ENCODE measurements around the gene DISP3.

DISP3 gene

DNA sequence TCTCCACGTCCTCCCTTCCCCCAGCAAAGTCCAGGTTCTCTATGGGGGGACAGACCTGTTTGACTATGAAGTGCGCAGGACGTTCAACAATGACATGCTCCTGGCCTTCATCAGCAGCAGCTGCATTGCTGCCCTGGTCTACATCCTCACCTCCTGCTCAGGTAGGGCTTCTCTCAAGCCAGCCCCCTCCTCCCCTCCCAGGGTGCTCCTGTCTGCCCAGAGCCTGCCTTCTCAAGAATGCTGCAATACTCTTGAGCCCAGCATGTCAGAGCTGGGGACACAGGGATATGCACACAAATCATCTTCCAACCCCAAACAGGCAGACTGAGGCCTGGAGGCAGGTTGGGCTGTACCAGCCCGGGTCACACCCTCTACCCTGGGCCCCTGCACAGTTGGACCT, 35.4 kb downstream of the DISP3 start:
- DNase-seq (ENCODE audit: low read depth in 2 of 2) = no peak

GRCh38 chr1:11515368-11516300, 36.7 kb downstream of the DISP3 start:
- DNase-seq (ENCODE audit: low read depth in 2 of 2) = no peak

DNA sequence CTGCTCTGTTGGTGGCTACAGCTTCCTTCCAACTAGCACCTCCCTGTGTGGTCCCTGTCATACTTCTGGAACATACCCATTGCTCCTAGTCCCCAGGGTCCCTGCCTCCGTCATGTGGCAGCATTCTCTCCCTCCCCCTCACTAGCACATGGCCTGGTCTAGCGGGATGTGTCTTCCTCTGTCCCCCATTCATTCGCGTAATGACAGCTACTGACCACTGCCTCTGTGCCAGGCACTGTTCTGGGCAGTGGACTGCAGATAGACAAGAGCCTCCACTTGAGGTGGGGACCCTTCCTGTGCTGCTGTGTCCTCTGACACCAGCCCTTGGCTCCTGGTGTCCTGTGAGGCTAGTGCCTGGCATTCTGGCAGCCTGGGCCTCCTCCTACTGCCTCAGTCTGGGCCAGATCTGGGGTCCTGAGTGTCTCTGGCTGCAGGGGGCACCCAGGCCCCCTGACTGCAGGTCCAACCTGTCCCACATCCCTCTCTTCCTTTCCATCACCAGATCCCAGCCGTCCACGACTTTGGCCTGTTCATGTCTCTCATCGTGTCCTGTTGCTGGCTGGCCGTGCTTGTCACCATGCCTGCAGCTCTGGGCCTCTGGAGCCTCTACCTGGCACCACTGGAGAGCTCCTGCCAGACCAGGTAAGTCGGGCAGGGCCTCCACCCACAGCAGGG, 38.1 kb downstream of the DISP3 start:
- DNase-seq (ENCODE audit: low read depth in 2 of 2) = no peak

GRCh38 chr1:11518016-11518701, 39.2 kb downstream of the DISP3 start:
- no peak for DNase-seq (ENCODE audit: low read depth in 2 of 2)

DNA sequence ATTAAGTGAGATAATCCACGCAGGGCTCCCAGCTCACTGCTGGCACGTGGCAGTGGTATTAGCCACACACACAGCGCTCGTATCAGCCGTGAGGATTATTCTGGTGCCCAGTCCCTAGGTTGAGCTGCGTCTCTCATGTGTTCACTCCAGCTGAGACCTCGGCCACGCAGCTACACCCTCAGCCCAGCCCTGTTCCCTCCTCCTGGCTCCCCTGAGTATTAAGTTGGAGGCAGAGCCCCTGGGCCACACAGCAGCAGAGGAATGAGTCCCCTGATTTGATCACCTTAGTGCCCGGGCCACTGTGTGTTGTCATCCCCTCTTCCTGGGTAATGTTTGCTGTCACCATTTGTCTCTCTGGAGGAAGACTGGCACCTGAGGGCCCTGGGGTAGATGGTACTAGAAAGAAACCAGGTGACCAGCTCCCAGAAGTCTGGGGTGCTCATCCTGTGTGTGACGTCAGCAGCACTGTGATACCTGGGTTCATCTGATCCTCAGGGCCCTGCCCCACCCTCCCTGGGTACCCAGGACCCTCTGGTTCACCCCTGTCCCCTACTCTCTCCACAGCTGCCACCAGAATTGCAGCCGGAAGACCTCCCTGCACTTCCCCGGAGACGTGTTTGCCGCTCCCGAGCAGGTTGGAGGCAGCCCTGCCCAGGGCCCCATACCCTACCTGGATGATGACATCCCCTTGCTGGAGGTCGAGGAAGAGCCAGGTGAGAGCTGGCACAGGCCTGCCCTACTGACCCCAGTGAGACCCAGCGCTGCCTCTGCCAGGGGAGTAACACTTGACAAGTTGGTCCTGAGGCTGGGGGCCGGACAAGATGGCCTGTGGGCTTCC, 40.1 kb downstream of the DISP3 start:
- DNase-seq (ENCODE audit: low read depth in 2 of 2) = no peak

GRCh38 chr1:11519629-11520031, 40.7 kb downstream of the DISP3 start:
- DNase-seq (ENCODE audit: low read depth in 2 of 2) = no peak

DNA sequence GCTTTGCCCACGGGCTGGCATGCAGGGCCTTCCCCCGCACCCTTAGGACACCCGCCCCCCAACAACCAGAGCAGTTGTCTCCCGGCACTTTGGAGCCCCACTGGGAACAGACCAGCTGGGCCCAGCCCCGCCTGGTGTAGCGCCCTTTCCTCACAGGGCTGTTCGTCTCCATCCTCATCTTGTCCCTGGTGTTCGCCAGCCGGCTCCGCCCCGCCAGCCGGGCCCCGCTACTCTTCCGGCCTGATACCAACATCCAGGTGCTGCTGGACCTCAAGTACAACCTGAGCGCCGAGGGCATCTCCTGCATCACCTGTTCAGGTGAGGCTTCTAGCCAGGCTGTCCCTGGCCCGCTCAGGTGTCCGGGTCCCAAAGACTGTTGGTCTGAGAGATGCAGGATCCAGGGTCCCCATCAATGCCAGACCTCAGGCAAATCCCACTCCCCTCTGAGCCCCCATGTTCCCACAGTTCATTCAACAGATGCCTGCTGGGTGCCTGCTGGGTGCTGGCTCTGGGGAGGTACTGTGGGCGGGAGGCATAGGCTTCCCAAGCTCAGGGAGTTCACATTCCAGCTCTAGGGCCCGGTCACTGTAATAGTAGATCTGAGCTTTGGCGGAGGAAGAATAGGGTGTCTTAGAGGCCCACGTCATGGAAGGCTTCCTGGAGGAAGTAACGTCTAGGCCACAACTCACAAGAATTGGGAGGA, 41.7 kb downstream of the DISP3 start:
- no peak for DNase-seq (ENCODE audit: low read depth in 2 of 2)

DNA sequence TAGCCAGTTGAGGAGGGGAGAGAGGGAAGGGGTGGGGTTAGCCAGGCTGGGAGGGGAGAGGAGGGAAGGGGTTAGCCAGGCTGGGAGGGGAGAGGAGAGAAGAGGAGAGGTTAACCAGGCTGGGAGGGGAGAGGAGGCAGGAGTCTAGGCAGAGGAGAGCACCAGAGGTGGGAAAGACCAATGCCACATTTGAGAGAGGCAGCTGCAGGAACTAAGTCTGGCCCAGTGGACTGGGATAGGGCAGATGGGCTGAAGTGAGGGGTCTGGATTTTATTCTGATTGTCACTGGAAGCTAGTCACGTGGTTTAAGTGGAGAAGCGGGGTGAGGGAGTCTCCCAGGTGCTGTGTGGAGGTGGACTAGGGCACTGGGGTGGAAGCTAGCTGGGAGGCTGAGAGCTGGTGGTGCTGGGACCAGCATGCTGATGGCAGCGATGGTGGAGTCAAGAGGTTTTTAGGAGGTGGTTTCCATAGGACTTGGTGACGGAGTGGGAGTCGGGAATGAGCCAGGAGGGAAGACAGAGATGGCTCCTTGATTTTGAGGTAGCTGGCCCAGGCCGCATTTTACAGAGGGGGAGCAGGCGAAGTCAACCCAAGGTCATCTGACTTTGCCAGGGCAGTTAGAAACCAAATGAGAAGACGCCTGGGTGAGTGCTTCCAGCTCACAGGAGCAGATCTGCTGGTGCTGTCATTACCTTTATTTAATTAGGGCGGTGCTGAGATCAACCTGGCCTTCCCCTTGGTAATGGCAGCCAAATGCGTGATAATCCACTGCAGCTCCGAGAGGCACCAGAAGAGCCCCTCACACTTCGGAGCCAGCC, 42.8 kb downstream of the DISP3 start:
- DNase-seq (ENCODE audit: low read depth in 2 of 2) = no peak

DNA sequence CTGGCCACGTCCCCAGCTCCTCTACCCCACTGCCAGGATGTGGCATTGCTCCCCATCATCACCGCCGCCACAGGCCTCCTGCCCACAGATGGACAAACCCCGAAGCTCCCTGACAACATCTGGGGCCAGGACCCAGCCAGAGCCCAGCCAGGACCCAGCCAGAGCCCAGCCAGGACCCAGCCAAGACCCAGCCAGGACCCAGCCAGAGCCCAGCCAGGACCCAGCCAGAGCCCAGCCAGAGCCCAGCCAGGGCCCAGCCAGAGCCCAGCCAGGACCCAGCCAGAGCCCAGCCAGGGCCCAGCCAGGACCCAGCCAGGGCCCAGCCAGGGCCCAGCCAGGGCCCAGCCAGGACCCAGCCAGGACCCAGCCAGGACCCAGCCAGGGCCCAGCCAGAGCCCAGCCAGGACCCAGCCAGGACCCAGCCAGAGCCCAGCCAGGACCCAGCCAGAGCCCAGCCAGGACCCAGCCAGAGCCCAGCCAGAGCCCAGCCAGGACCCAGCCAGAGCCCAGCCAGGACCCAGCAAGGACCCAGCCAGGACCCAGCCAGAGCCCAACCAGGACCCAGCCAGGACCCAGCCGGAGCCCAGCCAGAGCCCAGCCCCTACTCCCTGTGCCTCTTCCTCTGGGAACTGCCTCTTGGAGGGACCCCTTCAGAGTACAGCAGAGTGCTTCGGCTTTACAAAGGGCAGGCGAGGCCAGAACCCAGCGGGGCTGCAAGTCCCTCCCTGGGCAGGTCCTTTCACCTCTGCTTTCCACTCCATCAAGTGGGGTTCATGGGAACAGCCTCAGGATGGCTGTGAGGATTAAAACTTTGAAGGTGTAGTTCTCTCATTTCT, 43.7 kb downstream of the DISP3 start:
- DNase-seq (ENCODE audit: low read depth in 2 of 2) = no peak

DNA sequence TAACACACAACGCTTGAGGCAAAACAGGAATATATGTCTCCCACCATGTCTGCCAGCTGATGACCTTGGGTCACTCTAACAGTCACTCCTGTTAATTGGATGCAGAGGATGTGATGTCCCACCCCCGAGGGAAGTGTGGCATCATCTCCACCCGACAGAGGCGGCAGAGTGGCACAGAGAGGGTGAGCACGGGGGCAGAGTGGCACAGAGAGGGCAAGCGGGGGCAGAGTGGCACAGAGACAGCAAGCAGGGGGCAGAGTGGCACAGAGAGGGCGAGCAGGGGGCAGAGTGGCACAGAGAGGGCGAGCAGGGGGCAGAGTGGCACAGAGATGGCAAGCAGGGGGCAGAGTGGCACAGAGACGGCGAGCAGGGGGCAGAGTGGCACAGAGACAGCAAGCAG, 44.3 kb downstream of the DISP3 start:
- no peak for DNase-seq (ENCODE audit: low read depth in 2 of 2)

DNA sequence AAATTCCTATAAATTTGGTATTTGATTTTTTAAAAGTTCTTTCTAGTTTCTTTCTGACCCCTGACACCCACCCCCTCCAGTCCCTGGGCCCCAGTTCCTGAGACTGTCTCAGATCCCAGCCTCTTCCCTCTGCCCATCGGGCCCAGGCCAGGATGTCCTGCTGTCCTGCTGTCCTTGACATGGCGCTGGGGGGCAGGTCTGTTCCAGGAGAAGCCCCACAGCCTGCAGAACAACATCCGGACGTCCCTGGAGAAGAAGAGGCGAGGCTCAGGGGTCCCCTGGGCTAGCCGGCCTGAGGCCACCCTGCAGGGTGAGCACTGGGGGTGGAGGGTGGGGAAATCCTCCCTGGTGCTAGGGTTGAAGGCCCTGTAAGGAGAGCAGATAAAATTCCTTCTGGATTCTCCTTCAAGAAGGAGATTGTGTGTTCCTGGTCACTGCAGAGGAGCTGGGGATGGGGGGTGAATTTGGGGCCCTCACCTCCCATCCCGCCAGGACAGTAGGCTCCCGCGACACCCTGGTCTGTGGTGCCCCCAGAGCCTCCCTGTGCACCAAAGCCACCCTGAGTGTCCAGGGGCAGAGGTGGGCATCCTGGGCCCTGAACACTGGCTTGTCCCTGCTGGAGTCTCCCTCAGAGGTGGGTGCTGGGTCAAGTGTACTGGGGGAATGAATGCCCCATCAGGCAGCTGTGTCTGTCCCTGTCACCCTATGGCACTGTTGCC, 45.0 kb downstream of the DISP3 start:
- no peak for DNase-seq (ENCODE audit: low read depth in 2 of 2)

- DNase-seq (ENCODE audit: low read depth in 2 of 2) = no peak
Measured at GRCh38 chr1:11524465-11525150, 45.7 kb downstream of the DISP3 start.

- DNase-seq (ENCODE audit: low read depth in 2 of 2) = no peak
Measured at GRCh38 chr1:11525151-11525505, 46.2 kb downstream of the DISP3 start.

- no peak for DNase-seq (ENCODE audit: low read depth in 2 of 2)
Measured at GRCh38 chr1:11525516-11525915, 46.6 kb downstream of the DISP3 start.

DNA sequence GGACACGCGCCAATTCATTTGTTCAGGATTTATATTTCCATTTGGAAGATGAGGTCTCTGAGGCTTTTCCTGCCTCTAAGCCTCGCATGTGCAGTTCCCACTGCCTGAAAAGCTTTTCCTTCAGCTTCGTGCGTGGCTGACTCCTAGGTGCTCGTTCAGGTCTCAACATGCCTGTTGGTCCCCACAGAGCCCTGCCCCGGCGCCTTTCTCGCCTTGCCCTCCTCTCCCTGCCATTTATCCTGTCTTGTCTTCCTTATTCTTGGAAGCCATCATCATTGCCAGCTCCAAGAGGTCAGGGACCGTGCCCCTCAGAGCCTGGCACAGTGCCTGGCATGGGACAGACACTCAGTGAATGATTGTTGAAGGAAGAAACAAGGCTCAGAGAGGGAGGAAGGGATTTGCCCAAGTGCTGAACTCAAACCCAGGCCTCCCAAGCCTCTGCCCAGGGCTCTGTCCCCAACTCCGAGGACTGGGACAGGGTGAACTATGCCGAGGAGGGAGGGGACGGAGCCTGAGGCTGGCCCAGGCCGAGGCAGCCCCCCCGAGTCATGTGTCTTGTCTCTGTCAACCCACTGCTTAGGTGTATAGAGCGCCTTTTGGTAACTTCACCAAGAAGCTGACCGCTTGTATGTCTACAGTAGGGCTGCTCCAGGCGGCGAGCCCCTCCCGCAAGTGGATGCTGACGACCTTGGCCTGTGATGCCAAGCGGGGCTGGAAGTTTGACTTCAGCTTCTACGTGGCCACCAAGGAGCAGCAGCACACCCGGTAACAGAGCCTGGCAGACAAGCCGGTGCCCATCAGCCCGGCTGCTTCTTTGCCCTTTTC, 47.3 kb downstream of the DISP3 start:
- no peak for DNase-seq (ENCODE audit: low read depth in 2 of 2)

- DNase-seq (ENCODE audit: low read depth in 2 of 2) = no peak
Measured at GRCh38 chr1:11527541-11528452, 48.8 kb downstream of the DISP3 start.

Measured in stimulated activated CD8-positive, alpha-beta memory T cell treated with anti-CD3 and anti-CD28 coated beads, Interleukin-2, amount 100 ng/mL, for 48 hours (primary cell).